GM19099 (cell line): ENCODE data around the gene KIRREL1.

Experiments used
- POLR2A ChIP-seq: IDR thresholded peaks from 3 replicates; pipeline ENCODE4 v1.6.1; 2011; ENCODE audit warnings: low read depth; ENCODE audit not compliant: insufficient read length; ENCODE audit errors: extremely low read depth

Gene KIRREL1

GRCh38 chr1:158126425-158126824 is 133.0 kb downstream of the KIRREL1 start:
- TF ChIP-seq POLR2A: no peak

GRCh38 chr1:158131217-158131616 is 137.8 kb downstream of the KIRREL1 start:
- TF ChIP-seq POLR2A: no peak

- no peak for TF ChIP-seq POLR2A
Observed at GRCh38 chr1:158140764-158141192, 147.3 kb downstream of the KIRREL1 start.

GRCh38 chr1:158145173-158145719 is 151.8 kb downstream of the KIRREL1 start:
- no peak for TF ChIP-seq POLR2A

- no peak for TF ChIP-seq POLR2A
Observed at GRCh38 chr1:158146165-158146564, 152.7 kb downstream of the KIRREL1 start.

GRCh38 chr1:158146739-158147138 is 153.3 kb downstream of the KIRREL1 start:
- no peak for TF ChIP-seq POLR2A

GRCh38 chr1:158147401-158147800 is 154.0 kb downstream of the KIRREL1 start:
- no peak for TF ChIP-seq POLR2A

GRCh38 chr1:158147869-158148268 is 154.4 kb downstream of the KIRREL1 start:
- no peak for TF ChIP-seq POLR2A

- TF ChIP-seq POLR2A: no peak
Observed at GRCh38 chr1:158148468-158148867, 155.0 kb downstream of the KIRREL1 start.

GRCh38 chr1:158149175-158149574 is 155.7 kb downstream of the KIRREL1 start:
- no peak for TF ChIP-seq POLR2A
